PC-3 (cell line): ENCODE measurements around the gene ANGPTL2.

Experiments used
- CTCF ChIP-seq: fragments of 300-600 bp; sonication (generic); conservative IDR thresholded peaks from 2 replicates; pipeline ENCODE4 v1.5.1; 2017; ENCODE audit warnings: antibody characterized with exemption, low read depth, mild to moderate bottlenecking, low read length
- EZH2 ChIP-seq: fragments of 300-600 bp; sonication (generic); IDR thresholded peaks from one replicate; pipeline ENCODE4 v1.6.1; 2017; ENCODE audit warnings: antibody characterized with exemption, mild to moderate bottlenecking, low read length; ENCODE audit not compliant: unreplicated experiment

GRCh38 chr9:127132375-127132774, 9.9 kb upstream of the ANGPTL2 start:
- TF ChIP-seq CTCF (no peak), EZH2 (no peak)
